H1 (cell line): ENCODE data around the gene NDP. TPM values are rescaled to one million over a fixed set of nuclear protein-coding genes. Genes with fewer than 3 reads are reported as not detected.
A peak's percentile ranks its signal among the peaks of the same experiment; 100 is the strongest.

Experiments used
- CTCF ChIA-PET: fragments of 300-600 bp; sonication (Branson Sonifier 250); formaldehyde crosslinking; loops from one replicate; lab custom pipeline; 2021; ENCODE audit not compliant: partially characterized antibody; lab: Charles Lee
- POLR2A ChIA-PET: fragments of 300-600 bp; sonication (Branson Sonifier 250); formaldehyde crosslinking; loops from one replicate; lab custom pipeline; 2021; ENCODE audit warnings: inconsistent platforms; ENCODE audit not compliant: partially characterized antibody; lab: Charles Lee
- DNase-seq, 2 experiments: peaks; one replicate each; pipeline versions ENCODE4 v3.0.0 to v3.0.0-alpha.2; 2010 to 2022; ENCODE audit warnings: low spot score in 2 of 2, low read depth in 1 of 2, mixed read lengths in 1 of 2
- FAIRE-seq: peaks from 2 replicates; lab custom pipeline; 2011; peaks lifted over from hg19 to GRCh38; lab: Jason Lieb, UNC
- H2AFZ ChIP-seq: 2 replicates; pipeline ENCODE4 v1.8.1; 2012; ENCODE audit warnings: low read length, inconsistent platforms
- H2AK5ac ChIP-seq: 2 replicates; pipeline ENCODE4 v1.6.1; 2013; ENCODE audit warnings: low read depth, low read length
- H2BK120ac ChIP-seq: replicated peaks from 2 replicates; pipeline ENCODE3; 2013; ENCODE audit warnings: low read depth, low read length, inconsistent platforms
- H2BK12ac ChIP-seq: 2 replicates; pipeline ENCODE4 v1.6.1; 2013; ENCODE audit warnings: low read depth, low read length
- H2BK15ac ChIP-seq: 2 replicates; pipeline ENCODE4 v1.6.1; 2013; ENCODE audit warnings: low read length
- H2BK20ac ChIP-seq: 2 replicates; pipeline ENCODE4 v1.6.1; 2013; ENCODE audit warnings: low read length
- H2BK5ac ChIP-seq: 2 replicates; pipeline ENCODE4 v1.6.1; 2013; ENCODE audit warnings: low read depth, low read length
- H3K14ac ChIP-seq: 2 replicates; pipeline ENCODE4 v1.6.1; 2013; ENCODE audit warnings: inconsistent platforms; ENCODE audit not compliant: insufficient read length
- H3K18ac ChIP-seq: 2 replicates; pipeline ENCODE4 v1.6.1; 2013; ENCODE audit warnings: low read length; ENCODE audit errors: extremely low read depth
- H3K23ac ChIP-seq: 2 replicates; pipeline ENCODE4 v1.6.1; 2013; ENCODE audit warnings: inconsistent platforms; ENCODE audit not compliant: insufficient read length
- H3K23me2 ChIP-seq: 2 replicates; pipeline ENCODE4 v1.6.1; 2013; ENCODE audit warnings: low read depth, low read length
- H3K27ac ChIP-seq: 2 replicates; pipeline ENCODE4 v1.6.1; 2011; ENCODE audit warnings: low read depth, low read length, inconsistent platforms
- H3K27me3 ChIP-seq, 4 experiments: replicated peaks in 1 of 4; 1 replicate in 1 of 4; 2 replicates in 3 of 4; pipeline versions ENCODE4 v1.6.1 to v1.8.1; 2011 to 2013; ENCODE audit warnings: low read length in 3 of 4, mild to moderate bottlenecking in 3 of 4, inconsistent platforms in 2 of 4, mixed read lengths in 2 of 4, moderate library complexity in 1 of 4; ENCODE audit not compliant: control insufficient read depth in 3 of 4, insufficient read depth in 3 of 4; ENCODE audit errors: extremely low read depth in 1 of 4
- H3K36me3 ChIP-seq, 4 experiments: 2 replicates each; pipeline versions ENCODE4 v1.6.1 to v1.8.1; 2011 to 2013; ENCODE audit warnings: mild to moderate bottlenecking in 4 of 4, low read length in 3 of 4, moderate library complexity in 2 of 4, control low read depth in 1 of 4, inconsistent platforms in 1 of 4; ENCODE audit not compliant: insufficient read depth in 4 of 4, control insufficient read depth in 2 of 4
- H3K4ac ChIP-seq: replicated peaks from 2 replicates; pipeline ENCODE3; 2013; ENCODE audit warnings: low read length, low read depth, mixed read lengths, inconsistent platforms; ENCODE audit not compliant: insufficient read length
- H3K4me1 ChIP-seq, 4 experiments: replicated peaks in 1 of 4; 1 replicate in 1 of 4; 2 replicates in 3 of 4; pipeline versions ENCODE4 v1.6.1 to v1.8.1; 2011 to 2013; ENCODE audit warnings: low read length in 3 of 4, inconsistent platforms in 2 of 4, mixed read lengths in 1 of 4; ENCODE audit not compliant: insufficient read depth in 4 of 4, control insufficient read depth in 3 of 4
- H3K4me2 ChIP-seq, 2 experiments: 2 replicates each; pipeline versions ENCODE4 v1.6.1 to v1.8.1; 2011 to 2013; ENCODE audit warnings: low read depth in 2 of 2, low read length in 2 of 2, control low read depth in 1 of 2, inconsistent platforms in 1 of 2, mild to moderate bottlenecking in 1 of 2; ENCODE audit not compliant: insufficient read depth in 1 of 2
- H3K4me3 ChIP-seq, 4 experiments: fragments of 200-600, 300-600 bp in 1 of 4; sonication (generic), shearing (Covaris generic), sonication (Bioruptor Twin) in 1 of 4; 2 replicates each; pipeline versions ENCODE4 v1.5.1 to v1.8.1; 2011 to 2016; ENCODE audit warnings: low read length in 4 of 4, low read depth in 3 of 4, control low read depth in 2 of 4, inconsistent platforms in 2 of 4, mild to moderate bottlenecking in 2 of 4, mixed read lengths in 1 of 4, moderate library complexity in 1 of 4; ENCODE audit not compliant: insufficient read depth in 2 of 4; ENCODE audit errors: extremely low read depth in 1 of 4
- H3K56ac ChIP-seq: replicated peaks from 2 replicates; pipeline ENCODE3; 2013; ENCODE audit warnings: low read depth, mild to moderate bottlenecking, mixed read lengths, low read length, inconsistent platforms; ENCODE audit not compliant: insufficient read length
- H3K79me1 ChIP-seq: 2 replicates; pipeline ENCODE4 v1.6.1; 2013; ENCODE audit warnings: low read depth, low read length, control low read depth
- H3K79me2 ChIP-seq, 2 experiments: 2 replicates each; pipeline versions ENCODE4 v1.6.1 to v1.8.1; 2012 to 2013; ENCODE audit warnings: low read length in 2 of 2, mild to moderate bottlenecking in 2 of 2, inconsistent platforms in 1 of 2; ENCODE audit not compliant: insufficient read depth in 2 of 2, control insufficient read depth in 1 of 2
- H3K9ac ChIP-seq, 4 experiments: replicated peaks in 1 of 4; 1 replicate in 1 of 4; 2 replicates in 3 of 4; pipeline versions ENCODE4 v1.6.1 to v1.8.1; 2011 to 2013; ENCODE audit warnings: low read depth in 3 of 4, low read length in 3 of 4, control low read depth in 2 of 4, mild to moderate bottlenecking in 2 of 4, moderate library complexity in 2 of 4, inconsistent platforms in 1 of 4; ENCODE audit errors: extremely low read depth in 1 of 4
- H3K9me3 ChIP-seq, 2 experiments: 2 replicates each; pipeline versions ENCODE4 v1.6.1 to v1.8.1; 2012 to 2013; ENCODE audit warnings: mild to moderate bottlenecking in 2 of 2, moderate library complexity in 2 of 2, control low read depth in 1 of 2, inconsistent platforms in 1 of 2, low read depth in 1 of 2, low read length in 1 of 2, mixed read lengths in 1 of 2; ENCODE audit not compliant: insufficient read depth in 2 of 2
- H4K20me1 ChIP-seq, 2 experiments: replicated peaks in 1 of 2; 2 replicates each; pipeline versions ENCODE3 to v1.8.1; 2011 to 2013; ENCODE audit warnings: inconsistent platforms in 2 of 2, low read length in 2 of 2, mild to moderate bottlenecking in 1 of 2; ENCODE audit not compliant: insufficient read depth in 2 of 2, control insufficient read depth in 1 of 2
- H4K5ac ChIP-seq: 2 replicates; pipeline ENCODE4 v1.6.1; 2013; ENCODE audit warnings: low read length, low read depth, mixed read lengths, inconsistent platforms; ENCODE audit not compliant: insufficient read length
- H4K8ac ChIP-seq: 2 replicates; pipeline ENCODE4 v1.8.0; 2013; ENCODE audit warnings: mild to moderate bottlenecking, moderate library complexity, low read length, inconsistent platforms; ENCODE audit not compliant: insufficient read depth; ENCODE audit errors: extremely low read depth
- H4K91ac ChIP-seq: replicated peaks from 2 replicates; pipeline ENCODE3; 2013; ENCODE audit warnings: low read length, mixed read lengths, inconsistent platforms; ENCODE audit not compliant: insufficient read length
- MAX ChIP-seq: IDR thresholded peaks from 2 replicates; pipeline ENCODE4 v1.6.1; 2012; ENCODE audit warnings: inconsistent platforms
- YY1 ChIP-seq: IDR thresholded peaks from 2 replicates; pipeline ENCODE4 v1.6.1; 2011; ENCODE audit warnings: low read depth, mild to moderate bottlenecking, low read length
- WGBS, 2 experiments: shearing (Covaris generic) in 1 of 2; methylation state at CpG; one replicate each; pipeline versions ENCODE4 v1.1.6 to v1.1.7; 2013 to 2015; ENCODE audit warnings: low lambda C conversion rate in 2 of 2, mixed read lengths in 2 of 2, inconsistent platforms in 1 of 2, low coverage in 1 of 2, missing lambda C conversion rate in 1 of 2; ENCODE audit not compliant: insufficient replicate concordance in 2 of 2, insufficient coverage in 1 of 2, insufficient read length in 1 of 2; ENCODE audit errors: extremely low coverage in 1 of 2, missing lambda C conversion rate in 1 of 2; 5-methylcytosine and 5-hydroxymethylcytosine counted together
- polyA plus RNA-seq, 7 experiments: library from polyadenylated mRNA; depleted of rRNA in 3 of 7; stranded (reverse) in 5 of 7; unstranded in 2 of 7; fragments of >200 nt in 5 of 7; fragments of 200-250 nt in 2 of 7; gene quantifications; 1 replicate in 5 of 7; 2 replicates in 1 of 7; 4 replicates in 1 of 7; pipeline versions ENCODE4 v1.2.1 to v1.2.3, GENCODE V29; 2011 to 2013; ENCODE audit warnings: missing spikeins in 2 of 7, mixed read lengths in 2 of 7
- total RNA-seq: library from RNA; stranded (reverse); fragmentation: NEBNext Ultra II Directional; extraction: Animal tissue kit (Norgen Biotek cat#: 25700); gene quantifications from 2 replicates; pipeline ENCODE4 v1.2.1, GENCODE V29; 2021

Gene NDP
- total and polyA plus RNA-seq, 2 of the 8 experiments (the other 6 are each of a cell fraction or from before 2014, with no cell fraction given) = 0.26 to 0.82 TPM

- POLR2A ChIA-PET = no interaction called here
- FAIRE-seq = no peak
Observed at GRCh38 chrX:43969504-43970501, 3.4 kb downstream of the NDP start.

More at GRCh38 chrX:43969504-43970501, 3.4 kb downstream of the NDP start:
- DNase-seq = no peak
- Histone ChIP-seq H2AK5ac (no peak overlapping the region), H3K27ac (no peak overlapping the region), H4K91ac (peak overlapping the region; percentile 25), H2BK5ac (no peak overlapping the region), H2BK120ac (no peak overlapping the region), H3K23ac (no peak overlapping the region), H2BK15ac (no peak overlapping the region), H2BK20ac (no peak overlapping the region), H4K8ac (no peak overlapping the region), H3K4me3 (no peak overlapping the region), H3K9me3 (no peaks in the 10 kb centered on the region), H3K79me2 (no peaks in the 10 kb centered on the region), H3K23me2 (no peaks in the 10 kb centered on the region), H3K9ac (no peak overlapping the region), H3K18ac (no peak overlapping the region), H4K20me1 (no peaks in the 10 kb centered on the region), H3K4ac (no peak overlapping the region), H3K56ac (no peak overlapping the region), H3K14ac (no peak overlapping the region), H3K36me3 (no peaks in the 10 kb centered on the region), H3K27me3 (peaks cover 0 to 12% (median 1%) of the 10 kb centered on the region in 4 experiments; a peak in 2 of 7 replicates), H2BK12ac (0 out of 2 replicates have a peak overlapping the region, but pooled peaks have one; percentile 80), H3K79me1 (no peaks in the 10 kb centered on the region), H4K5ac (no peak overlapping the region), H3K4me2 (no peak overlapping the region; a peak in 1 of 4 replicates), H2AFZ (no peak overlapping the region), H3K4me1 (peaks cover 0 to 7% (median 1%) of the 10 kb centered on the region in 4 experiments; a peak in 3 of 7 replicates)
- TF ChIP-seq MAX (0 out of 2 replicates have a peak, but pooled peaks have one; percentile 26), YY1 (no peak)
- CTCF ChIA-PET = interaction anchor here (0.6 to 1.5 kb wide), 4 partner anchors 22 to 277 kb away, joined by 3 to 4 read pairs (median 4); no protein-coding TSS in a partner anchor
- WGBS, 2 experiments = 77% methylated on average over 5 of the region's 19 CpGs; no CpG with 5 or more reads in 1 of the 2 experiments
